Jurkat, Clone E6-1 (cell line): ENCODE measurements around the gene C3orf33.
A peak's percentile ranks its signal among the peaks of the same experiment; 100 is the strongest.

Experiments used
- DNase-seq: peaks from one replicate; pipeline ENCODE4 v3.0.0-alpha.2; 2011; ENCODE audit warnings: low read depth, low spot score
- H3K4me3 ChIP-seq: 2 replicates; pipeline ENCODE4 v1.5.1; 2011; ENCODE audit warnings: mild to moderate bottlenecking, low read length, control low read depth, moderate library complexity

The C3orf33 gene

GRCh38 chr3:155791190-155791589, 14.9 kb downstream of the C3orf33 start:
- no peak overlapping the region for H3K4me3 ChIP-seq
- DNase-seq: no peak

GRCh38 chr3:155790272-155790925, 15.7 kb downstream of the C3orf33 start:
- no peak overlapping the region for H3K4me3 ChIP-seq
- no peak for DNase-seq

GRCh38 chr3:155785662-155786295, 20.3 kb downstream of the C3orf33 start:
- no peak overlapping the region for H3K4me3 ChIP-seq
- DNase-seq: no peak

GRCh38 chr3:155782390-155782953, 23.6 kb downstream of the C3orf33 start:
- DNase-seq: no peak
- H3K4me3 ChIP-seq: no peak overlapping the region

GRCh38 chr3:155780291-155780690, 25.8 kb downstream of the C3orf33 start:
- H3K4me3 ChIP-seq: no peak overlapping the region
- no peak for DNase-seq

- no peak for DNase-seq
- H3K4me3 ChIP-seq: no peak overlapping the region
These were observed 27.6 kb downstream of the C3orf33 start for GRCh38 chr3:155778462-155778861.

GRCh38 chr3:155772801-155773200, 33.3 kb downstream of the C3orf33 start:
- H3K4me3 ChIP-seq: no peak overlapping the region
- DNase-seq: no peak

- H3K4me3 ChIP-seq: no peak overlapping the region
- no peak for DNase-seq
These were observed 35.0 kb downstream of the C3orf33 start for GRCh38 chr3:155771126-155771525.

- DNase-seq: no peak
- H3K4me3 ChIP-seq: no peak overlapping the region
These were observed 39.9 kb downstream of the C3orf33 start for GRCh38 chr3:155766206-155766605.

- DNase-seq: no peak
- H3K4me3 ChIP-seq: no peak overlapping the region
These were observed 42.1 kb downstream of the C3orf33 start for GRCh38 chr3:155763870-155764463.

- DNase-seq: no peak
- H3K4me3 ChIP-seq: no peak overlapping the region
These were observed 45.4 kb downstream of the C3orf33 start for GRCh38 chr3:155760653-155761052.

GRCh38 chr3:155757577-155757976, 48.5 kb downstream of the C3orf33 start:
- no peak for DNase-seq
- H3K4me3 ChIP-seq: no peak overlapping the region

GRCh38 chr3:155753038-155753639, 52.9 kb downstream of the C3orf33 start:
- peak; percentile 27 for DNase-seq
- no peak overlapping the region for H3K4me3 ChIP-seq

- DNase-seq: no peak
- no peak overlapping the region for H3K4me3 ChIP-seq
These were observed 57.3 kb downstream of the C3orf33 start for GRCh38 chr3:155748611-155749365.

- no peak overlapping the region for H3K4me3 ChIP-seq
- DNase-seq: no peak
These were observed 58.2 kb downstream of the C3orf33 start for GRCh38 chr3:155747946-155748290.

GRCh38 chr3:155747286-155747945, 58.7 kb downstream of the C3orf33 start:
- no peak for DNase-seq
- no peak overlapping the region for H3K4me3 ChIP-seq

GRCh38 chr3:155746703-155747102, 59.4 kb downstream of the C3orf33 start:
- no peak for DNase-seq
- H3K4me3 ChIP-seq: no peak overlapping the region

- H3K4me3 ChIP-seq: no peak overlapping the region
- no peak for DNase-seq
These were observed 60.1 kb downstream of the C3orf33 start for GRCh38 chr3:155745795-155746550.
